Tibial nerve (tissue), 4 donors: ENCODE measurements around the gene PLXNA4. TPM values are rescaled to one million over a fixed set of nuclear protein-coding genes. Genes with fewer than 3 reads are reported as not detected.

Experiments used
- DNase-seq, 2 donors: peaks; one replicate each; pipeline ENCODE4 v3.0.0-alpha.2; 2019; ENCODE audit warnings: low spot score in 2 of 2
- H3K27ac ChIP-seq, 4 donors: fragments of 200-600 bp; sonication (generic) in 3 of 4; one replicate each; pipeline ENCODE4 v1.5.1; 2017 to 2019; ENCODE audit warnings: mild to moderate bottlenecking in 1 of 4
- H3K27me3 ChIP-seq, 2 donors: fragments of 200-600 bp; sonication (generic) in 1 of 2; one replicate each; pipeline versions ENCODE4 v1.5.1 to v1.6.0; 2017 to 2019
- H3K36me3 ChIP-seq, 3 donors: fragments of 200-600 bp; sonication (generic); one replicate each; pipeline ENCODE4 v1.5.1; 2018 to 2019
- H3K4me1 ChIP-seq, 4 donors: fragments of 200-600 bp; sonication (generic) in 3 of 4; one replicate each; pipeline ENCODE4 v1.5.1; 2017 to 2019
- H3K4me3 ChIP-seq, 4 donors: fragments of 200-600 bp; sonication (generic) in 3 of 4; one replicate each; pipeline ENCODE4 v1.5.1; 2017 to 2019; ENCODE audit warnings: mild to moderate bottlenecking in 1 of 4, moderate library complexity in 1 of 4
- H3K9me3 ChIP-seq, 4 donors: fragments of 200-600 bp; sonication (generic) in 3 of 4; one replicate each; pipeline ENCODE4 v1.5.1; 2017 to 2019
- EP300 ChIP-seq, 2 donors: sonication (generic); formaldehyde crosslinking; IDR thresholded peaks; one replicate each; pipeline ENCODE4 v1.6.1; 2017; ENCODE audit warnings: antibody characterized with exemption in 2 of 2, mild to moderate bottlenecking in 1 of 2
- POLR2A ChIP-seq, 2 donors: fragments of 450-650 bp; IDR thresholded peaks; one replicate each; pipeline ENCODE4 v1.6.1; 2017; ENCODE audit warnings: antibody characterized with exemption in 2 of 2, mild to moderate bottlenecking in 2 of 2, moderate library complexity in 2 of 2
- whole genome bisulfite sequencing, 2 donors: methylation state at CpG; one replicate each; pipeline ENCODE4 v1.1.5; 2018; 5-methylcytosine and 5-hydroxymethylcytosine counted together
- total RNA-seq, 4 donors: library from RNA; depleted of rRNA; stranded (reverse); fragments of >200 nt; gene quantifications; one replicate each; pipeline ENCODE4 v1.1.0, GENCODE V29; 2016
- TF ChIP-seq, protein P1 (sequence below), 5 experiments: fragments of 200-600 bp in 3 of 5; fragments of 450-650 bp in 2 of 5; sonication (generic) in 3 of 5; IDR thresholded peaks; one replicate each; pipeline ENCODE4 v1.5.1; 2016 to 2019; ENCODE audit warnings: antibody characterized with exemption in 5 of 5, mild to moderate bottlenecking in 3 of 5, moderate library complexity in 2 of 5

Gene PLXNA4
- total RNA-seq, 4 donors from 2014 or later: 12.6 to 32.4 (median 13.7) TPM

DNA sequence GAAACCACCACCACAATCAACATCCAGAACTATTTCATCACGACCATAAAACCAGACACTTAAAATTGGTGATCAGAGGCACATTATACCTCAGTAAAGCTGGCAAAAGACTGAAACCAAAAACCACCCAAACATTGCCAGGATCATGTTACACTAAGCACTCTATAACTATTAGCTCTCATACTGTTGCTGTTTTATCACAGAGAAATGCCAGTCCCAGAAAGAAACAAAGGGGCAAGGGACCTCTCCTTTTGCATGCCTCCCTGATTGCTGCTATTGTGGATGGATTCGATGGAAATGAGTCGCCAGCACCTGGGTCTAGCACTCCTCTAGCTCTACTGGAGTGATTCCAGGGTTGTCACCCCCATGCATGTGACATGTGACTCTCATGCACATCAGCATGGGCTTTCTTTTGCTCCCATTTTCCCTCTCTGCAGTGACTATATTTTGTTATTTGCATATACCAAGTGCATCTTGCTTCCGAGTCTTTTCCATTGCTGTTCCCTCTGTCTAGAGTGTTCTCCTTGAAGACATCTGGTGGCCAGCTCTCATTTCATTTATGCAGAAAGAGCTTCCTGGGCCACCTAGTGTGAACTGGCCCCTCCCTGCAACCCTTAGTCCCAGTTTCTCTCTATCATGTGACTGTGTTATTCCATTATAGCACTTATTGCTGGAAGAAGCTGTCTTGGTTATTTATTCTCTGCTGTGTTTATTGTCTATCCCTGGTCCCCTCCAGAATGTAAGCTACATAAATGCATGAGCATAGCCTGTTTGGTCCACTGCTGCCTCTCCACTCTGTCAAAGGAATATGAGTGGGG lies 300.6 kb downstream of the PLXNA4 start:
- H3K4me1 ChIP-seq: peaks cover 0 to 12% (median 0%) of the 10 kb centered on the region in 4 donors
- TF ChIP-seq, protein P1, sequence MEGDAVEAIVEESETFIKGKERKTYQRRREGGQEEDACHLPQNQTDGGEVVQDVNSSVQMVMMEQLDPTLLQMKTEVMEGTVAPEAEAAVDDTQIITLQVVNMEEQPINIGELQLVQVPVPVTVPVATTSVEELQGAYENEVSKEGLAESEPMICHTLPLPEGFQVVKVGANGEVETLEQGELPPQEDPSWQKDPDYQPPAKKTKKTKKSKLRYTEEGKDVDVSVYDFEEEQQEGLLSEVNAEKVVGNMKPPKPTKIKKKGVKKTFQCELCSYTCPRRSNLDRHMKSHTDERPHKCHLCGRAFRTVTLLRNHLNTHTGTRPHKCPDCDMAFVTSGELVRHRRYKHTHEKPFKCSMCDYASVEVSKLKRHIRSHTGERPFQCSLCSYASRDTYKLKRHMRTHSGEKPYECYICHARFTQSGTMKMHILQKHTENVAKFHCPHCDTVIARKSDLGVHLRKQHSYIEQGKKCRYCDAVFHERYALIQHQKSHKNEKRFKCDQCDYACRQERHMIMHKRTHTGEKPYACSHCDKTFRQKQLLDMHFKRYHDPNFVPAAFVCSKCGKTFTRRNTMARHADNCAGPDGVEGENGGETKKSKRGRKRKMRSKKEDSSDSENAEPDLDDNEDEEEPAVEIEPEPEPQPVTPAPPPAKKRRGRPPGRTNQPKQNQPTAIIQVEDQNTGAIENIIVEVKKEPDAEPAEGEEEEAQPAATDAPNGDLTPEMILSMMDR (IDR thresholded peaks at IDR 0.05): no peak
- TF ChIP-seq POLR2A (IDR thresholded peaks at IDR 0.05) (no peak), EP300 (IDR thresholded peaks at IDR 0.05) (no peak)
- H3K36me3 ChIP-seq: no peaks in the 10 kb centered on the region
- H3K27ac ChIP-seq: no peak overlapping the region
- 63 to 68% methylated on average over 4 of the region's 4 CpGs for WGBS, 2 donors
- no peak overlapping the region for H3K4me3 ChIP-seq
- DNase-seq: no peak
- no peaks in the 10 kb centered on the region for H3K27me3 ChIP-seq
- no peaks in the 10 kb centered on the region for H3K9me3 ChIP-seq

DNA sequence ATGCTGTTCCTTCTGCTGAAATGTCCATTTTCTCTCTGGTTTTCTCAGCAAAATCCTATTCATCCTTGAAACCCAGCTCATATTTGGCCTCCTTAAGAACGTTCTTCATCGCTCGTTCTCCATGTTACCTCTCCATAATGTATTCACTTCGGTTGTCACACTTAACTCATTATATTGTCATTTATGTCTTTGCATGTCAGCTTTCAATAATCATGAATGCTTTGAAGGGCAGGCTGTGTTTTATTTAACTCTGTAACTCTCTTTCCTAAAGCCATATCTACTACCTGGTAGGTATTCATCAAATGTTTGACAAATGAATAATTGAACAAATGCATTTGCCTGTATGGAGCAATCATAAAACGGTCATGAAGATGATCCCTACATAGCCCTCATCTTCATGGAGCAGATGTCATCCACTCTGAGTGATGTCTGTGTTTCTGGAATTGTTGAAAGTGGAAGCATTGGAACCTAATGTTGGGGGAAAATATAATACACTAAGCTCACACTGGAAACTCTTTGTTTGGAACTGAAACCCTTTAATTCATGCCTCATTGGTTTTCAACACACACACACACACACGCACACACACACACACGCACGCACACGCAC lies 303.4 kb downstream of the PLXNA4 start:
- Histone ChIP-seq H3K9me3 (no peaks in the 10 kb centered on the region), H3K27ac (no peak overlapping the region), H3K36me3 (no peaks in the 10 kb centered on the region), H3K4me1 (peaks cover 0 to 12% (median 0%) of the 10 kb centered on the region in 4 donors), H3K27me3 (no peaks in the 10 kb centered on the region), H3K4me3 (no peak overlapping the region)
- 83% methylated on average over 9 of the region's 9 CpGs for WGBS, 2 donors
- DNase-seq: no peak
- TF ChIP-seq POLR2A (IDR thresholded peaks at IDR 0.05): no peak
- no peak for TF ChIP-seq EP300 (IDR thresholded peaks at IDR 0.05)
- TF ChIP-seq, protein P1 (IDR thresholded peaks at IDR 0.05): no peak

DNA sequence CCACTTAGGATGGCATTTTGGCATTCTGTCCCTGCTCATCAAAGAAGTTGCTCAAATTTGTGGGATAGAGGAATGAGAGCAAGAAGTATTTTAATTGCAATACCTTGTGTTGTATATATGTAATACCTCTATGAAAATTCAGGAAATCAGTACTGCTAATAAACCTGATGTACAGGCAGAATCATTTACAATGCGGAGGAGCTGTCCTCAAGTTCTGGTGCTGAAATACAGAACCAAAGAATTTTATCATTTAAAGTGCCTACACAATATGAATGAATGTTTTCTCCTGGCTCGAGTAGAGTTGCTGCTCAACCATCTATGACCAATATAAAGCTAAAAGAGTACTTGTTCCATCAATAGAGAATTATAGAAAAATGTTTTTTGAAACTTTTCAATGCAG lies 305.8 kb downstream of the PLXNA4 start:
- no peak overlapping the region for H3K27ac ChIP-seq

DNA sequence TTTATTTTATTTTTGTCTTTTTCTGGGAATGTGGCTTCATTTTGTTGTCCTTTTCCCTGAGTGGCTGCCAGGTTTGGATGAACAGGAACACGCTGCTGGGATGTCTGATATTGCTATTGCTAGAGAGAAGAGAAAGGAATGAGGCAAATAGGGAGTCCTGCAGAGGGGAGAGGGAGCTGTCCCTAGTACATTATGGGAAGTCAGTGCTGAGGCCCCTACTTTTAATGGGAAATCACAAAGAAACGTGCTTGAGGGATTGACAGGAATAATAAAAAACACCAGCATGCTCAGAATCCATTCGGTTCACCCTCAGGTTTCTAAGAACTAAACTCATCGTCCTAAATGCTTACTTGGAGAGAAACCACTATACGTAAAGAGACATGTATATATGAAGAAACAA lies 306.6 kb downstream of the PLXNA4 start:
- no peaks in the 10 kb centered on the region for H3K4me1 ChIP-seq
- no peaks in the 10 kb centered on the region for H3K36me3 ChIP-seq
- H3K27me3 ChIP-seq: no peaks in the 10 kb centered on the region
- no peak overlapping the region for H3K27ac ChIP-seq
- TF ChIP-seq POLR2A (IDR thresholded peaks at IDR 0.05) (no peak), EP300 (IDR thresholded peaks at IDR 0.05) (no peak)
- TF ChIP-seq, protein P1 (IDR thresholded peaks at IDR 0.05): no peak
- no peak for DNase-seq
- WGBS, 2 donors: 66 to 68% methylated on average over 5 of the region's 5 CpGs
- H3K4me3 ChIP-seq: no peak overlapping the region
- no peaks in the 10 kb centered on the region for H3K9me3 ChIP-seq

More for the DNA sequence above, 305.8 kb downstream of the PLXNA4 start:
- H3K4me1 ChIP-seq: no peaks in the 10 kb centered on the region
- H3K9me3 ChIP-seq: no peaks in the 10 kb centered on the region
- 26 to 28% methylated on average over 2 of the region's 2 CpGs for WGBS, 2 donors
- DNase-seq: no peak
- no peaks in the 10 kb centered on the region for H3K27me3 ChIP-seq
- H3K4me3 ChIP-seq: no peak overlapping the region
- TF ChIP-seq, protein P1 (IDR thresholded peaks at IDR 0.05): no peak
- TF ChIP-seq POLR2A (IDR thresholded peaks at IDR 0.05) (no peak), EP300 (IDR thresholded peaks at IDR 0.05) (no peak)
- H3K36me3 ChIP-seq: no peaks in the 10 kb centered on the region

DNA sequence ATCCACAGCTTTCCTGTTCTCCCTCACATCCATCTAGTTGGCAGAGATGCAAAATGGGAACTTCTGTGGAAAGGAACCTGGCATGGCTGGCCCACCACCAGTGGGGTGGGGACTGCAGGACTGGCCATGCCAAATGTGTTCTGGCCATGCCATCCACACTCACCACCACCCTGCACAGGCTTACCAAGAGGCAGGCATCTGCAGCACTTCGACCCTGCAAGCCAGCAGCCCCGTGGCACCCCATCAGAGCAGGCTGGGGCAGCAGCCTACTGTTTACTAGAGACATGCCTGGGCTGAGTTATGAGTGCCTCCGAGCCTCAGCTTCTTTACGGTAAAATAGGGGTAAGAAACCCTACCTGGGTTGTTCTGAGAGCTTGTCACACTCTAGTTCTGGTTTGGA lies 313.1 kb downstream of the PLXNA4 start:
- no peaks in the 10 kb centered on the region for H3K9me3 ChIP-seq
- no peak overlapping the region for H3K27ac ChIP-seq
- TF ChIP-seq POLR2A (IDR thresholded peaks at IDR 0.05) (no peak), EP300 (IDR thresholded peaks at IDR 0.05) (no peak)
- TF ChIP-seq, protein P1 (IDR thresholded peaks at IDR 0.05): no peak
- H3K27me3 ChIP-seq: no peaks in the 10 kb centered on the region
- H3K36me3 ChIP-seq: no peaks in the 10 kb centered on the region
- 83 to 89% methylated on average over 4 of the region's 4 CpGs for WGBS, 2 donors
- no peak overlapping the region for H3K4me3 ChIP-seq
- DNase-seq: no peak
- no peaks in the 10 kb centered on the region for H3K4me1 ChIP-seq
